ENCODE data around the gene RBM18. TPM values are rescaled to one million over a fixed set of nuclear protein-coding genes. Genes with fewer than 3 reads are reported as not detected.

RBM18 gene
- total RNA-seq, 6 experiments from 2014 or later = 25.6 to 30.5 (median 27.6) TPM

GRCh38 chr9:122227575-122227900, 37.1 kb downstream of the RBM18 start:
- H3K4me1 Mint-ChIP-seq (ENCODE audit: low read depth) = peaks cover 8% of the 10 kb centered on the region; the same call in 1 of the 2 replicates
- no peak overlapping the region for H3K27ac Mint-ChIP-seq
- peaks cover 32% of the 10 kb centered on the region for H3K27me3 Mint-ChIP-seq (ENCODE audit: insufficient read depth)
- no peaks in the 10 kb centered on the region for H3K9me3 Mint-ChIP-seq
- H3K4me3 Mint-ChIP-seq = peak overlapping the region; percentile 46; the same call in 1 of the 2 replicates
- DNase-seq = no peak
- TF ChIP-seq CTCF (IDR thresholded peaks at IDR 0.05) = no peak
- peaks cover 3% of the 10 kb centered on the region; the same call in 1 of the 2 replicates for H3K36me3 Mint-ChIP-seq (ENCODE audit: low read depth)

GRCh38 chr9:122226758-122227574, 37.7 kb downstream of the RBM18 start:
- Mint-ChIP-seq H3K27ac (no peak overlapping the region), H3K27me3 (ENCODE audit: insufficient read depth) (peaks cover 37% of the 10 kb centered on the region), H3K4me3 (no peak overlapping the region), H3K36me3 (ENCODE audit: low read depth) (peaks cover 3% of the 10 kb centered on the region; the same call in 1 of the 2 replicates), H3K4me1 (ENCODE audit: low read depth) (peaks cover 8% of the 10 kb centered on the region; the same call in 1 of the 2 replicates), H3K9me3 (no peaks in the 10 kb centered on the region)
- DNase-seq = no peak
- no peak for TF ChIP-seq CTCF (IDR thresholded peaks at IDR 0.05)

GRCh38 chr9:122226142-122226757, 38.4 kb downstream of the RBM18 start:
- H3K9me3 Mint-ChIP-seq = no peaks in the 10 kb centered on the region
- peaks cover 43% of the 10 kb centered on the region for H3K27me3 Mint-ChIP-seq (ENCODE audit: insufficient read depth)

GRCh38 chr9:122225312-122226141, 39.1 kb downstream of the RBM18 start:
- peaks cover 47% of the 10 kb centered on the region for H3K27me3 Mint-ChIP-seq (ENCODE audit: insufficient read depth)
- no peak for DNase-seq
- no peak overlapping the region; the same call in 1 of the 2 replicates for H3K4me3 Mint-ChIP-seq

More at GRCh38 chr9:122226142-122226757, 38.4 kb downstream of the RBM18 start:
- Mint-ChIP-seq H3K4me3 (peak overlapping the region; percentile 12; the same call in 1 of the 2 replicates), H3K4me1 (ENCODE audit: low read depth) (peaks cover 8% of the 10 kb centered on the region; the same call in 1 of the 2 replicates), H3K36me3 (ENCODE audit: low read depth) (peaks cover 3% of the 10 kb centered on the region; the same call in 1 of the 2 replicates), H3K27ac (no peak overlapping the region)
- DNase-seq = no peak
- no peak for TF ChIP-seq CTCF (IDR thresholded peaks at IDR 0.05)

More at GRCh38 chr9:122225312-122226141, 39.1 kb downstream of the RBM18 start:
- H3K36me3 Mint-ChIP-seq (ENCODE audit: low read depth) = peaks cover 3% of the 10 kb centered on the region; the same call in 1 of the 2 replicates
- H3K4me1 Mint-ChIP-seq (ENCODE audit: low read depth) = peaks cover 8% of the 10 kb centered on the region; the same call in 1 of the 2 replicates
- no peaks in the 10 kb centered on the region for H3K9me3 Mint-ChIP-seq
- no peak for TF ChIP-seq CTCF (IDR thresholded peaks at IDR 0.05)
- H3K27ac Mint-ChIP-seq = no peak overlapping the region

Measured in HFFc6 (cell line).